Spinal cord (tissue), 10 donors: ENCODE measurements around the gene SLC11A2. TPM values are rescaled to one million over a fixed set of nuclear protein-coding genes. Genes with fewer than 3 reads are reported as not detected.

Experiments
- DNase-seq, 6 donors: peaks; one replicate each; pipeline versions ENCODE4 v3.0.0 to v3.0.0-alpha.2; 2013 to 2015; ENCODE audit warnings: low spot score in 6 of 6, low read depth in 4 of 6
- H3K27ac ChIP-seq: one replicate; pipeline ENCODE4 v1.5.1; 2013; ENCODE audit warnings: low read depth, low read length, control low read depth
- H3K27me3 ChIP-seq: one replicate; pipeline ENCODE4 v1.6.1; 2013; ENCODE audit warnings: low read length; ENCODE audit not compliant: control insufficient read depth, insufficient read depth
- H3K36me3 ChIP-seq: one replicate; pipeline ENCODE4 v1.6.1; 2013; ENCODE audit warnings: low read length; ENCODE audit not compliant: control insufficient read depth, insufficient read depth
- H3K4me1 ChIP-seq: one replicate; pipeline ENCODE4 v1.6.1; 2013; ENCODE audit warnings: low read length; ENCODE audit not compliant: control insufficient read depth, insufficient read depth
- H3K4me3 ChIP-seq: one replicate; pipeline ENCODE4 v1.5.1; 2013; ENCODE audit warnings: low read depth, low read length, control low read depth
- H3K9me3 ChIP-seq: one replicate; pipeline ENCODE4 v1.6.1; 2013; ENCODE audit warnings: low read length; ENCODE audit not compliant: control insufficient read depth, insufficient read depth
- WGBS: methylation state at CpG from one replicate; pipeline ENCODE4 v1.1.5; 2013; ENCODE audit warnings: missing lambda C conversion rate; ENCODE audit not compliant: insufficient coverage; 5-methylcytosine and 5-hydroxymethylcytosine counted together
- long read RNA-seq, 4 donors: transcript quantifications; one replicate each; lab custom pipeline, GENCODE V29; 2026
- polyA plus RNA-seq, 2 donors: library from polyadenylated mRNA; unstranded; fragments of 120-200 nt; gene quantifications; one replicate each; pipeline ENCODE4 v1.2.1, GENCODE V29; 2013; ENCODE audit not compliant: insufficient read length in 2 of 2
- total RNA-seq, 2 donors: library from RNA; depleted of rRNA in 1 of 2; stranded (reverse); fragments of 120-200 nt in 1 of 2; fragments of >200 nt in 1 of 2; gene quantifications; one replicate each; pipeline versions ENCODE4 v1.2.3 to v1.2.4, GENCODE V29; 2013 to 2014
- donor health status: healthy.

Gene SLC11A2
- total RNA-seq (100 to 1,000 TPM in 1 of 2 donors, 10 to 100 TPM in 1; 52.0 to 102 TPM), polyA plus RNA-seq (10 to 100 TPM; 56.0 to 65.1 TPM)
- long read RNA-seq, donor 1, full-length matches to known transcripts: 7 of 16 reads
- long read RNA-seq, donor 1, partial matches to known transcripts: 9 of 16 reads
- long read RNA-seq, donor 1, other reads (novel, unspliced or antisense): 0 of 16 reads
- long read RNA-seq, donor 2, partial matches to known transcripts: 0 of 1 reads
- long read RNA-seq, donor 2, other reads (novel, unspliced or antisense): 0 of 1 reads
- long read RNA-seq, donor 3, full-length matches to known transcripts: 1 of 1 reads
- long read RNA-seq, donor 3, partial matches to known transcripts: 0 of 1 reads
- long read RNA-seq, donor 3, other reads (novel, unspliced or antisense): 0 of 1 reads
- long read RNA-seq, donor 4, partial matches to known transcripts: 17 of 36 reads
- long read RNA-seq, donor 4, other reads (novel, unspliced or antisense): 16 of 36 reads

GRCh38 chr12:51025836-51026638 is at the start of gene SLC11A2:
TSS of gene SLC11A2 (minus strand) at chr12:51026384. CDS start at chr12:51010728, 15,656 bp downstream.
- WGBS: under 1% methylated on average over 74 of the region's 74 CpGs
- DNase-seq: peak; percentile 82 to 98 (median 90)
- H3K9me3 ChIP-seq: no peaks in the 10 kb centered on the region
- peaks cover 2% of the 10 kb centered on the region for H3K36me3 ChIP-seq
- H3K27me3 ChIP-seq: no peaks in the 10 kb centered on the region
- peak within 1 kb of the TSS; percentile 96 for H3K27ac ChIP-seq
- peak within 1 kb of the TSS; percentile 84 for H3K4me3 ChIP-seq
- peaks cover 12% of the 10 kb centered on the region for H3K4me1 ChIP-seq

DNA sequence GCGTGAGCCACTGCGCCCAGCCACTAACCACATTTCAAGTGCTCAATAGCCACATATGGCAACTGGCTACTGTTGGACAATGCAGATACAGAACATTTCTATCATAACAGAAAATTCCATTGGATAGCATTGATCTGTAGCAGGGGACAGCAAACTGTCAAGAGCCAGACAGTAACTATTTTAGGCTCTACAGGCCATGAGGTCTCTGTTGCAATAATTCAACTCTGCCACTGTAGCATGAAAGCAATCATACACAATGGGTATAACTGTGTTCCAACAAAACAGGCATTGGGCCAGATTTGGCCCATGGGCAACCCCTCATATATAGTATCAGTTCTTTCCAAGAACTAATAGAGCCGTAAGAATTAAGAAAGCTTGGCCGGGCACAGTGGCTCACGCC is 49.2 kb upstream of the SLC11A2 start:
- no peaks in the 10 kb centered on the region for H3K27me3 ChIP-seq
- no peak overlapping the region for H3K4me3 ChIP-seq
- H3K36me3 ChIP-seq: peaks cover 42% of the 10 kb centered on the region
- H3K4me1 ChIP-seq: peaks cover 11% of the 10 kb centered on the region
- no peak for DNase-seq
- H3K9me3 ChIP-seq: no peaks in the 10 kb centered on the region
- H3K27ac ChIP-seq: no peak overlapping the region
- 78% methylated on average over 3 of the region's 5 CpGs for WGBS

DNA sequence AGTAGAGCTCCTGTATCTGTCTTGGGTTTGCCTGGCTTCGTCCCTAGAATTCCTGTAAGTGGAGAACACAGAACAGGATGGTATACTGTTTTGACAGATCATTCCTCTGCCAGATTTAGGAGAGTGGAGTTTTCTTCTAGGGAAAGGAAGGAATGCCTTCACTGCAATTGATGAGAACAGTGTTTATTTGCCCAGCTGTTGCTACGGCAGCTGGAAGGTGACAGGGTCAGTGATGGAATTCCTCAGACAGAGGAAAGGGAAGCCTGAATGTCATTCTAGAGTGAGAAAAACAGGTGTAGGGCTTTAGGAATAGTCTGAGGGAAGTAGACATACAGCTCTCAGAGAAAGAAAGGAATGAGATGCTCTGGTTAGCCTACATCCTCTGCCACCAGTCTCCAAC is 45.5 kb upstream of the SLC11A2 start:
- Histone ChIP-seq H3K4me1 (peaks cover 11% of the 10 kb centered on the region), H3K4me3 (no peak overlapping the region), H3K36me3 (peaks cover 70% of the 10 kb centered on the region), H3K27ac (no peak overlapping the region), H3K27me3 (no peaks in the 10 kb centered on the region), H3K9me3 (no peaks in the 10 kb centered on the region)
- 89% methylated on average over 2 of the region's 2 CpGs for WGBS
- no peak for DNase-seq

- peak in 1 of 6 donors; percentile 46 for DNase-seq
- Histone ChIP-seq H3K9me3 (no peaks in the 10 kb centered on the region), H3K4me3 (no peak overlapping the region), H3K36me3 (peaks cover 75% of the 10 kb centered on the region), H3K27me3 (no peaks in the 10 kb centered on the region), H3K4me1 (no peaks in the 10 kb centered on the region), H3K27ac (no peak overlapping the region)
- WGBS: 85% methylated on average over 2 of the region's 3 CpGs
Measured at GRCh38 chr12:51070004-51070403, 43.8 kb upstream of the SLC11A2 start.

- 86% methylated on average over 7 of the region's 7 CpGs for WGBS
- H3K9me3 ChIP-seq: no peaks in the 10 kb centered on the region
- H3K4me1 ChIP-seq: no peaks in the 10 kb centered on the region
- H3K27ac ChIP-seq: no peak overlapping the region
- H3K36me3 ChIP-seq: peaks cover 78% of the 10 kb centered on the region
- DNase-seq: no peak
- no peaks in the 10 kb centered on the region for H3K27me3 ChIP-seq
- H3K4me3 ChIP-seq: no peak overlapping the region
Measured at GRCh38 chr12:51067771-51068170, 41.6 kb upstream of the SLC11A2 start.

DNA sequence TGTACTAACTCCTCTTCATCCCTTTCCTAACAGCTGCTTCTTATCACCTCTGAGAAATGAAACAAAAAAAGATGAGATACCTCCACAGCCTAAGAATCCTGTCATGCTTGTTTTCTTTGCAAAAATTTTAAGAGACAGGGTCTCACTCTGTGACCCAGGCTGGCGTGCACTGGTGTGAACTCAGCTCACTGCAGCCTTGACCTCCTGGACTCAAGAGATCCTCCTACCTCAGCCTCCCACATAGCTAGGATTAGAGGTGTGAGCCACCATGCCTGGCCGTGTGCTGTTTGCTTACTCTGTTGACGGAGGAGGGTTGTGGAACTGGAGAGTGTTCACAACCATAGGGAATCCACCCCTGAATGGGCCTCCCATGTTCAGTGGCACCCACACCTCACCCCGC is 41.0 kb upstream of the SLC11A2 start:
- no peak overlapping the region for H3K27ac ChIP-seq
- no peaks in the 10 kb centered on the region for H3K27me3 ChIP-seq
- 100% methylated on average over 1 of the region's 4 CpGs for WGBS
- H3K9me3 ChIP-seq: no peaks in the 10 kb centered on the region
- no peak overlapping the region for H3K4me3 ChIP-seq
- no peaks in the 10 kb centered on the region for H3K4me1 ChIP-seq
- no peak for DNase-seq
- peaks cover 74% of the 10 kb centered on the region for H3K36me3 ChIP-seq

GRCh38 chr12:51065530-51065929 is 39.3 kb upstream of the SLC11A2 start:
- H3K4me1 ChIP-seq: no peaks in the 10 kb centered on the region
- WGBS: 100% methylated on average over 2 of the region's 5 CpGs

GRCh38 chr12:51062631-51063397 is 36.6 kb upstream of the SLC11A2 start:
- no peaks in the 10 kb centered on the region for H3K27me3 ChIP-seq
- DNase-seq: no peak
- H3K4me1 ChIP-seq: no peaks in the 10 kb centered on the region
- WGBS: 100% methylated on average over 3 of the region's 9 CpGs
- no peaks in the 10 kb centered on the region for H3K9me3 ChIP-seq
- no peak overlapping the region for H3K4me3 ChIP-seq
- peaks cover 60% of the 10 kb centered on the region for H3K36me3 ChIP-seq
- no peak overlapping the region for H3K27ac ChIP-seq

More at GRCh38 chr12:51065530-51065929, 39.3 kb upstream of the SLC11A2 start:
- Histone ChIP-seq H3K27me3 (no peaks in the 10 kb centered on the region), H3K9me3 (no peaks in the 10 kb centered on the region), H3K27ac (no peak overlapping the region), H3K36me3 (peaks cover 66% of the 10 kb centered on the region), H3K4me3 (no peak overlapping the region)
- no peak for DNase-seq

DNA sequence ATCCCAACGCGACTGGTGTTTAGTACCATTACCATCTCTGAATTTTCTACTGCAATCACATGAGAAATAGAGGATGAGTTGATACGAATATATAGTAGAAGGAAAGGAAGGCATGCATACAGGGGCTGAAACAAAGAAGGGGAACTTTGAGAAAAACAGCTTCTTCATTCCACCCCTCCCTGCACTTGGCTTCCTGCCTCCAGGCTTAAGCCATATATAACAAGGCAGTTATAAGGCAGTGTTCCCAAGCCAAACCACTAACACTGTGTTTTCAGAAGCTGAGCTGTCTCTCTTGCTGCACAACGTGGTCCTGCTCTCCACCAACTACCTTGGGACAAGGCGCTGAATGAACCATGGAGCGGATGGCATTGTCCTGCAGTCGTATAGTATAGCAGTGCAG is 32.9 kb upstream of the SLC11A2 start:
- Histone ChIP-seq H3K27me3 (no peaks in the 10 kb centered on the region), H3K9me3 (no peaks in the 10 kb centered on the region), H3K4me1 (no peaks in the 10 kb centered on the region), H3K27ac (no peak overlapping the region), H3K36me3 (peaks cover 60% of the 10 kb centered on the region), H3K4me3 (no peak overlapping the region)
- no peak for DNase-seq
- 87% methylated on average over 3 of the region's 7 CpGs for WGBS
